Adrenal gland (tissue), 5 donors: ENCODE data around the gene EVPLL.
"Not testable (repeated sequence)": the region's sequence is repeated elsewhere in the genome, so short reads cannot be mapped to it uniquely, and the experiment has no call there.

Source experiments
- POLR2A ChIP-seq, 2 donors: fragments of 450-650 bp; IDR thresholded peaks; one replicate each; pipeline ENCODE4 v1.6.1; 2017; ENCODE audit warnings: antibody characterized with exemption in 2 of 2, mild to moderate bottlenecking in 2 of 2, moderate library complexity in 1 of 2
- TF ChIP-seq, protein P1 (sequence below), 6 experiments: fragments of 450-650 bp in 4 of 6; fragments of 200-600 bp in 2 of 6; sonication (generic) in 1 of 6; IDR thresholded peaks; 1 replicate in 5 of 6; 2 replicates in 1 of 6; pipeline versions ENCODE4 v1.5.1 to v1.8.0; 2016 to 2021; ENCODE audit warnings: antibody characterized with exemption in 6 of 6, mild to moderate bottlenecking in 2 of 6, moderate library complexity in 1 of 6
- donor health status: DM: no; HTN: no; CAD: no.

GRCh38 chr17:18426639-18427038 is 49.1 kb downstream of the EVPLL start:
- TF ChIP-seq POLR2A (IDR thresholded peaks at IDR 0.05): not testable (repeated sequence)
- TF ChIP-seq, protein P1, sequence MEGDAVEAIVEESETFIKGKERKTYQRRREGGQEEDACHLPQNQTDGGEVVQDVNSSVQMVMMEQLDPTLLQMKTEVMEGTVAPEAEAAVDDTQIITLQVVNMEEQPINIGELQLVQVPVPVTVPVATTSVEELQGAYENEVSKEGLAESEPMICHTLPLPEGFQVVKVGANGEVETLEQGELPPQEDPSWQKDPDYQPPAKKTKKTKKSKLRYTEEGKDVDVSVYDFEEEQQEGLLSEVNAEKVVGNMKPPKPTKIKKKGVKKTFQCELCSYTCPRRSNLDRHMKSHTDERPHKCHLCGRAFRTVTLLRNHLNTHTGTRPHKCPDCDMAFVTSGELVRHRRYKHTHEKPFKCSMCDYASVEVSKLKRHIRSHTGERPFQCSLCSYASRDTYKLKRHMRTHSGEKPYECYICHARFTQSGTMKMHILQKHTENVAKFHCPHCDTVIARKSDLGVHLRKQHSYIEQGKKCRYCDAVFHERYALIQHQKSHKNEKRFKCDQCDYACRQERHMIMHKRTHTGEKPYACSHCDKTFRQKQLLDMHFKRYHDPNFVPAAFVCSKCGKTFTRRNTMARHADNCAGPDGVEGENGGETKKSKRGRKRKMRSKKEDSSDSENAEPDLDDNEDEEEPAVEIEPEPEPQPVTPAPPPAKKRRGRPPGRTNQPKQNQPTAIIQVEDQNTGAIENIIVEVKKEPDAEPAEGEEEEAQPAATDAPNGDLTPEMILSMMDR (IDR thresholded peaks at IDR 0.05): not testable (repeated sequence)
